NAMALWA (cell line): ENCODE results near the gene IL1RAPL1.

Source experiments
- DNase-seq: peaks from one replicate; pipeline ENCODE4 v3.0.0-alpha.2; 2015; ENCODE audit warnings: low spot score

IL1RAPL1 gene

DNA sequence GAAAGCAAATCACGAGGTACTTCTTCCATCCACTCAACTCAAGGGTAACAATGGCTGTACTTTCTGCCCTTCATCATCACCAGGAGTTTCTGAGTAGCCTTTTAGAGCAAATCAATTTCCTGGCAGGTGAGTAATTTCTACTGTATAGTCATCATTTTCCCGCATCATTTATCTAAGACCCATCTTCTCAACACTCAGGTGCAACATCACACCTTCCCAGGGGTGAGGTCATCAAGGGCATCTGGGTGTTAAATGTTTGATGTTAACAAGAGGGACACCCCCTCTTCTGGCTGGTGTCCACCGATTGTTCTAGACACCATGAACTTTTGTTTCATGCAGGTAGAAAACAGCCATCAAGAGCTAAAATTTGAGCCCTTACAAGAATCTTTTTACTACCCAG, 1314.8 kb downstream of the IL1RAPL1 start:
- DNase-seq, result no peak

DNA sequence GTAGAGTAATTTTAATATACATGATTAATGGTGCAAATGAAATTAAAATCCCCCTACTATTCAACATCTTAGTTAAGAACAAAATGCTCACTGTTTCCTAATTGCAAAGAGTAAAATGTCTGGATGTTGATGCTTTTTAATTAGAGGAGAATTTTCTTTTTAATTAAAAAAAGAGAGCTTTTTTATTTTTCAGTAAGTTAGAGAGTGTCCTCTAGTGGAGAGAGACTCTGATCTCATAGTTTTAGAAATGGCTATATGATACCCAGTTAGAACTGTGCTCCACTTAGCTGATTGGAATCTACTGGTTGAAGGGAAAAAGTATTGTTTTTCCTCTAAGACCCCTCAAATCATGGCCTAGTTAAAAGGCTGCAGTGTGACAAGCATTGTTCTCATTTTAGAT, 1316.1 kb downstream of the IL1RAPL1 start:
- DNase-seq, result no peak

DNA sequence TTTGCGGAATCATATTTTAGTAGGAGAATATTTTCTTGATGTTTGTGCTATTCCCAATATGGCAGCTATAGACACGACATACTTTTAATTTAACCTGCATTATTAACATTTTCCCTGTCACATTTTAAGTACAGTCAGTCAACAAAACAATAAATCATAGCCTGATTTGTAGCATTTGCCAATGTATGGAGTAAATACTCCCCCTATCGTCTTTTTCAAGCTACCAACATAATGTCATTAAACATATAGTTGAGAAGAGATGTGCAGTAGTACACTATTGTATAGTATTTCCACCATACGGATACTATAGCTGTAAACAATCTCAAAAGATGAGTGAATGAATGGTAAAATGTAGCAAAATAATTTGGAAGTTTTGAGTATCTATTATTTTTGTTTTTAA, 1324.4 kb downstream of the IL1RAPL1 start:
- peak; percentile 4 for DNase-seq

DNA sequence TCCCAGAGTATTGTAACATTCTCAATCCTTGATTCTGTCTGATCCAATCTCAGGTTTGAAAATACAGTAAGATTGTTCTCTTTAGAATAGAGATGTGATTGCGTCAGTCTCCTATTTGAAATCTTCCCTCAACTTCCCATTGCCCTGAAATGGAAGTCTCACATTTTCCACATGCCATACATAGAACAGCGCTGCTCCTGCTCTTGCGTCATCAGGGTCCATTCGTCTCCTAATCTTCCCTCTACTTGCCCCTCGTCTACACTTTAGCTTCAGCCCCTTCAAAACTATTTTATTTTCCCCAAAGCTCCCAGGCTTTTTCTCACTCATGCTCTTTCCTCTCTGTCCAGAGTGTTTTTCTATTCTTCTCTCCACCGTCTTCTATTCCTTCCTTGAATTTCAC, 1326.4 kb downstream of the IL1RAPL1 start:
- no peak for DNase-seq

DNA sequence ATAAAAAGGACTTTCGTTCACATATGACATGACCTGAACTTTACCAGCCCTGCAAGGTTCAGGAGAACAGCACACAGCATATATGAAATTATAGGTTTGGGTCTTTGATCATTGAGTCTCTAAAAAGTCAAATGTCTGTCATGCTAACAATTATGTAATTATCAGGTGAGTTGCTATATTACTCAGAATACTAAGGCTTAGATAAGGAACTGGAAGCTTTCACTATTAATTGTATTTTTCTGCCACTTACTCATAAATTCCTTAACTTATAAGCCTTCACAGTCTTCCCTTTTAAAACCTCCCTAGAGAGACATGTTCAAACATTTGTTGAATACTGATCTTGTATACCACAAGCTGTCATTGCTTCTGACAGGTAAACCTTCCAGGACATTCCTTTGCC, 1335.4 kb downstream of the IL1RAPL1 start:
- no peak for DNase-seq

DNA sequence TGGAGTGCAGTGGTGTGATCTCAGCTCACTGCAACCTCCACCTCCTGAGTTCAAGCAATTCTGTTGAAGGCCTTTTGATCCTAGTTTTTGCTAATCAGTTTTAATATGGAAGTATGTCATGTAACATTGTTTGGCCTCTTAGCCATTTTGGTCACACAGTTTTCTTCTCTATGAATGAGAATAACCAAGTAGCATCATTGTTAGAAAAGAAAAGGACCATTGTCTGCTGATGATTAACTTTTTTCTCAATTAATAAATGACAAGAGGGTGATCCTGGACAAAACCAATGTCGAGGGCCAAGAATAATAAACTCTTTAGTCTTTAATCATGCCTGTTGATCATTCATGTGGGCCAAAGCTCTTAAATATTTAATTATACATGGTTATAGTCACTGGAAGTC, 1338.8 kb downstream of the IL1RAPL1 start:
- no peak for DNase-seq

DNA sequence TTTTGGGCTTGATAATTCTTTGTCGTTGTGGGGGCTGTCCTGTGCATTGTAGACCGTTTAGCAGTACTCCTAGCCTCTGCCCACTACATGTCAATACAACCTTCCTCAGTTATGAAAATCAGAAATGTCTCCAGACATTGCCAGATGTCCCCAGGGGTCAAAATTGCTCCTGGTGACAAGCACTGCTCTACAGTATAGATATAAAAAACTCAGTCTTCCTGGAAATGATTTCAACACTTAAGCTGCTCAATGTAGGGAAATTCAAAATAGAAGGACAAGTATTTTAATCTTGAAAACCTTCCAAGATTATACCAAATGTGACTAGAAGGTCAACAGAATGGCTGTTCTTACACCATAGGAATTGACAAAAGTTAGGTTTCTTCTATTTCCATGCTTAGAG, 1339.4 kb downstream of the IL1RAPL1 start:
- no peak for DNase-seq

DNA sequence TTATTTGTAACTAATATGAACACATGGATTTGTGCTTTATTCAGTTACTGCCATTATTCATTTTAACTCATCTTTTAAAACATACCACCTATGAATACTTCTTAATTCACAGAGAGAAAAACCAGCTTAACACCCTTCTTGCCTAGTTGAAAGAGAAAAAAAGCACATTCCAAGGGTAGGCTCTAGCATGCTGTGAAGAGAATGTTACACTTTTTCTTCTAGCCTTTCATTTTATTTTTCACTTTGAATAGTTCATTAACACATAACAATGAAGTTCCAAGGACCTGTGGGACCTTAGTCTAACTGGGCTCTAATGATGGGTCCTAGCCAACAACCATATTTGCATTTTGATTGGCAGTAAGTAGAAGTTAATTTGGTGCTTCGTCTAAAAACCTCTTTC, 1348.2 kb downstream of the IL1RAPL1 start:
- no peak for DNase-seq

DNA sequence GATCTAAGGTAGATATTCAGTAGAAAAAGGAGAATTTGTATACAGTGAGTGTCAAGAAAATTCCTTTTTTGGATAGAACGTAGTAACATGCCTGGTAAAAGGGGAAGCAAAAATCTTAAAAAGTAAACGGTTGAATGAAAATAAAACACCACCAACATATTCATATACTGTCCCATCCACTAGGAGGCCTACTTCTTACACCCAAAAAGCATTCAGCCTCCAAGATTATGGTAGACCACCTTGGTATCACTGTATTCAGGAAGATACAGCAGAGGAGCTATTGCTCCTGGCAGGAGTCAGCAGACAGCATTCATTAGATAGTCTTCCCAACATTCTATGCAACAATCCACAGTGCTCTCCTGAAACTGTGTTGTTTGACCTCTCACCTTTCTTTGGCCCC, 1353.5 kb downstream of the IL1RAPL1 start:
- DNase-seq, result no peak

DNA sequence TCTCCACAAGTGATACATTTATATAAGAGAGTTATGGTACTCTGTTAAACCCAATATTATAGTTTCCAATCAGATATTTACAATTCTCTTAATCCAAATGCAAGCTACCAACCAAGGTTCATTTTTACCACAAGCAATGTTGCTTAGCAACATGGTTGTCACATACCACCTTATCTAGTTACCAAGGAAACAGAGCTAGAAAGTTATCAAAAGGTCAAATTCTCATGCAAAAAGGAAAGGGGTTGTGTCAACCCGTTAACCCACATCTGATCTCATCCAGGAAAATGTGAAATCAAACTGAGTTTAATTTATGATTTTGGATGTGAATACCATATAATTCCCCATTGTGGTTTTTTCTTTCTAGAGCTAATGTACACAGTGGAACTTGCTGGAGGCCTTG, 1354.0 kb downstream of the IL1RAPL1 start:
- DNase-seq, result no peak

DNA sequence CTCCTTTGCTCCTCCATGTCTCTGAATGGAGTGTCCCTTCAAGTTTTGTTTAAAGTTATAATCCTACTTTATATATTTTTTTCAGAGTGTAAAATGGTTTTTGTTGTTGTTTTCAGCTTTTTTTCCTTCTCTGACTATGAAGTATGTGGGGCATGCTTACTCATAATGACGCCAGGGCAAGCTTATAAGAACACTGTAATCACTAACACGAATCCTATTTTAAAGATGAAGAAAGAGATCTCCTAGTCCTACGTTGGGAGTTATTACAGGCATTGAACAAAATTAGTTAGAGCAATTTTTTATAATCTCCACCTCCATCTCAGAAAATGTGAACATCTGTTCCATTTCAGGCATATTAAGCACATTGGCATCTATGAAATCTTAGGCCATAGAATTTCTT, 1360.0 kb downstream of the IL1RAPL1 start:
- DNase-seq, result no peak

DNA sequence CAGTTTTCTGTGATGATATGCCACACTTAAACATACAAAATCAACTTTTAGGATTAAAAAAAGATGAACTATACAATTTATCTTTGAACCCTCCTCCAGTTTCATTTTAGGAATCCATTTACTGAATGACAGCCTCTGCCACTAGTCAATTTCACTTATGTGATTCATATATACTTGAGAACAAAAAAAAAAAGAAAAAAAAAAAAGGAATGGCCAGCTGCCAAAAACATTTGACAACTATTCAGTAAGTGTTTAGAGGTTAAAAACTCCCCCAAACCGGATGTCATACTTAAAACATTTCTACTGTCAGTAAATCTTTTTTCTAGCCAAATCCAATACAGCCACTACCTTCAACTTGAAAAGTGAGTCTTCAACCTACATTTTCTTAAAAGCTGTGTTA, 1361.4 kb downstream of the IL1RAPL1 start:
- DNase-seq, result no peak

DNA sequence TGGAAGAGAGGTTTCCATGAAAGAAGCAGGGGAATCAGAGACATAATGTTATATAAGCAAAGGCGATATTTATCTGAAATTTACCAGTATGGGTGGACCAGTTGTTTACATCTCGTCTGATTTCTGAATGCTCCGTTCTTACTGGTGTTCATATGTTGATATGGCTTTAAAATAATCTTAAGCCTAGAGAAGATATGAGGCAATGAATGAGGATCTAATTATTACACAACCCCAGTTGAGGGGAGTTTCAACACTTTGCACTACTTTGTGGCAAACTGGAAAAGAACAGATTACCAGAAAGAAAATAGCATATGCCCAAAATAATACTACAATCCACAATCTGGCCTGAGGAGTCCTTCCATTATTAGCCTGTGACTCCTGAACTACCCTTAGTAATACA, 1364.8 kb downstream of the IL1RAPL1 start:
- no peak for DNase-seq

DNA sequence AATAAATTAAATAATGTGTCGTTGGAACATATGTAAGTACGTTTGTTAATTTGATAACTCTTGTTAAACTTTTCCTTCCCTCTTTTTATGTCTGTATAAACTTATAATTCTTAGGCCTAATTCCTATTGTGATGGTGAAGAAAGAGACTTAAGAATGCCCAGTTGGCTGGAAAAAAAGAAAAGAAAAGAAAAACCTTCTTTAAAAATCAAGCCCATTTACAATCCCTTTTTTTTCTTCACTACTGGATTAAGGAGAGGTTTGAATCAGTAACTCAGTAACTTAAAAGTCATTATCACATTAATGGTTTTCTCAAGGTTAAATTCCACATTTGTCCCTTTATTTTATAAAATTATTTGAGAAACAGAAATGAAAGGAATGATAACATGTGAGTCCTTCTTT, 1374.8 kb downstream of the IL1RAPL1 start:
- DNase-seq, result no peak

DNA sequence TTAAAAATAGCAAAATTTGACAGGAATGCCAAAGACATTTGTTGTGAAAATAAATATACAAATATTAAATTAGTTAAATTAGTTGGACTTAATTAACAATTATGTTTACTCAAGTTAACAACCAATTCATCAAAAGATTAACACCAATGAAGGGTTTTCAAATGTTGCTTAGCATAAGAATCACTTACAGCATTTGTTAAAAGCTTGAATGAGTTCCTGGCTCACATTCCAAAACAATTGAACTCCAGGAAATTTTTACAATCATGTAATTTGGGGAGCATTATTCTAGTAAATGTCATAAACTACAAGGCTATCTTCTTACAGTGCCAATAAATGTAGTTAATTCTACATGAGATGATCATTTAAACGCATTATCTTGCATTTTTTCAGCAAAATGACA, 1378.4 kb downstream of the IL1RAPL1 start:
- DNase-seq, result no peak

DNA sequence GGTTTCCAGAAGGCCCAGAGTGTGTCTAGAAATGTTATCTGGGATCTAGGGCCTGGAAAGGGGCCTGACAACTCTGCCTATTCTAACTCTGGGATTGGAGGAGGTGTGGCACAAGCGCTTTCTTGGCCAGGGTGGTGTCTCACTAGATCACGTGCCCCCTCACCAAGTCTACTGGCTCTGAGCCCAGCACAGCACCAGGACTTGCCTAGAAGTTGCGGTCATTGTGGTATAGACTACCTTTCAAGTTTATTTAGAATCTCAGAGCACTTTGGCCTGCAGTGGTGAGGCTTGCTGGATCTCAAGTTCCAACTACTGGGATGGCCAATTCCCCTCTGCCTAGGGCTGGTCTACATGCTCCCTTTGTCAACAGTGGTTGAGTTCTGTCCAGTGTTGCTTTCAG, 1404.8 kb downstream of the IL1RAPL1 start:
- no peak for DNase-seq

DNA sequence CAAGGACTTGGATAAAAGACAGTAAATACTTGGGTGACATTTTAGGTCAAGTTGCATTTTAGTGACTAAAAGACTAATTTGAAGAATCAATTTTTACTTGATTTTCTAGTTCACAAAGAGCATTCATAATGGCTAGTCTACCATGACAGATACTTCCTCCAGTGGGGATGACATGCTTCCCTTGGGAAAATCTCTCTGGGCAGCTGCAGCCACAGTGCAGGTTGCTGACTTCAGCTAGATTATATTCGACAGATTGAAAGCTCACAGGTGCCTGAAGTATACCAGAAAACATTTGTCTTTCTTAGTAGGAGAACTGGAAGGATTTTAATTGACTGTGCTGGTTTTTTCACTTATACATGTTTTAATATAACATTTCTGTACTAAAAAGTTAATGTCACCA, 1418.6 kb downstream of the IL1RAPL1 start:
- no peak for DNase-seq
